ENCODE data around the gene TEX264.

DNA sequence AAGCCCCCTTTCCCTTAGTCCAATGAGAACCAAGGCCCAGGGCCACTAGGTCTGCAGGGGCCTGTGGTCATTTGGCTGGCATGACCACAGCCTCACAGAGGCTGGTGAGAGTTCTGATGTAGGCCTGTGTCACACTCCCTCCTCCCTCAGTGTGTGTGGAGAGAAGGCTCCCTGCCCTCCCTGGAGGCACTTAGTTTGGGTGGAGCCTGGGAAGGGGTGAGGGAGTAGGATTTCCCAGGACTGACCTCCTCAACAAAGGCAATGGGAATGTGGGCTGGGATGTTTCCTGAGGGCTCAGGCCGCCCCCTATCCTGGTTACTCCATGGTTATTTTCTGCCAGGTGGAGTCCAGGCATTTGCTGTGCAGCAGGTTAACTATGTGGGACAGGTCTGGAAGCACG, 7.6 kb downstream of the TEX264 start:
- no peak for TF ChIP-seq CTCF (IDR thresholded peaks at IDR 0.05)
- TF ChIP-seq EP300 (IDR thresholded peaks at IDR 0.05): no peak
- TF ChIP-seq POLR2A (IDR thresholded peaks at IDR 0.05; ENCODE audit: low read depth): no peak
